ENCODE results near the gene NOD1. TPM values are rescaled to one million over a fixed set of nuclear protein-coding genes. Genes with fewer than 3 reads are reported as not detected.

NOD1 gene
- polyA plus RNA-seq, 2 of the 4 experiments (the other 2 are of a cell fraction): 4.8 to 6.5 TPM

DNA sequence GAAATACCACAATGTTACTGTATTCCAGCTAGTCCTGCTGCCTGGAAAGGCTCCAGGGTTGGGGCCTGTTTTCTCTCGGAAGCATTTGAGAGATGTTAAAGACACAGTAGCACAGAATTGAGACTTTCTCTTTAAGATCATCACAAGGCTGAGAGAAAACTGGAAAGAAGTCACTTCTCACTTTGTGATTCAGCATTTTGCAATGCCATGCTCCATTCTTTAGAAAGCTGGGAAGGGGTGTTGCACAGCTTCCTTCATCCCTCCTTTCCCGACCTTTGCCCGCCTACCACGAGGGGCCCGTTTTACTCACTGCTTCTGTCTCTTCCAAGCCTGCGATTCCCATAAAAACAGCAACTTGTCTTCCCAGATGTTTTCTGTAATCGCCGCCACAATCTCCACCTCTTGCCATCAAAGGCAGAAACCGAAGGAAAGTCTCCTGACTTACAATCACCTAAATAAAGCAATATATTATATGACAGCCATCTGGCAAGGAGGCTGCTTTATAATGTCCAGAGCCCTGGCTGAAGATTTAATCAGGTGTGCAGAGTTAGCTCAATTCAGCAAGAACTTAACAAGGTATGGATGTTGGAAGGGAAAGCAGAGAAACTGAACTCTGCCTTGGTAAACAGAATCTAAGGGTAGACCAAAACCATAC, 18.9 kb downstream of the NOD1 start (continued):
- TF ChIP-seq, protein P1, sequence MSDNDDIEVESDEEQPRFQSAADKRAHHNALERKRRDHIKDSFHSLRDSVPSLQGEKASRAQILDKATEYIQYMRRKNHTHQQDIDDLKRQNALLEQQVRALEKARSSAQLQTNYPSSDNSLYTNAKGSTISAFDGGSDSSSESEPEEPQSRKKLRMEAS (IDR thresholded peaks at IDR 0.05): peak; percentile 83
- TF ChIP-seq HOXA7 (CRISPR knock-in tag; IDR thresholded peaks at IDR 0.05) (no peak), NR3C1 (IDR thresholded peaks at IDR 0.05) (no peak), ELK1 (IDR thresholded peaks at IDR 0.05; ENCODE audit: low read depth, low read length) (no peak), JUNB (IDR thresholded peaks at IDR 0.05) (peak; percentile 48; the same call in 1 of the 2 replicates), BHLHE40 (IDR thresholded peaks at IDR 0.05; ENCODE audit: low read depth, low read length) (no peak), E2F6 (IDR thresholded peaks at IDR 0.05; ENCODE audit: borderline replicate concordance, low read depth) (peak; percentile 38; the same call in 1 of the 2 replicates), SMC3 (IDR thresholded peaks at IDR 0.05) (0 out of 3 replicates have a peak, but pooled peaks have one; percentile 9), EP300 (IDR thresholded peaks at IDR 0.05) (no peak; a peak in 1 of 5 replicates), MAZ (IDR thresholded peaks at IDR 0.05; ENCODE audit: borderline replicate concordance, low read depth, low read length) (no peak), HOXB13 (CRISPR knock-in tag; IDR thresholded peaks at IDR 0.05; ENCODE audit: low read depth) (0 out of 2 replicates have a peak, but pooled peaks have one; percentile 54), RNF2 (IDR thresholded peaks at IDR 0.05; ENCODE audit: borderline replicate concordance, low read depth) (no peak), HDAC2 (IDR thresholded peaks at IDR 0.05) (no peak), USF2 (IDR thresholded peaks at IDR 0.05) (no peak), CEBPB (IDR thresholded peaks at IDR 0.05) (peak in 1 of 2 experiments; percentile 75; a peak in 2 of 4 replicates), KDM5A (IDR thresholded peaks at IDR 0.05) (no peak)

DNA sequence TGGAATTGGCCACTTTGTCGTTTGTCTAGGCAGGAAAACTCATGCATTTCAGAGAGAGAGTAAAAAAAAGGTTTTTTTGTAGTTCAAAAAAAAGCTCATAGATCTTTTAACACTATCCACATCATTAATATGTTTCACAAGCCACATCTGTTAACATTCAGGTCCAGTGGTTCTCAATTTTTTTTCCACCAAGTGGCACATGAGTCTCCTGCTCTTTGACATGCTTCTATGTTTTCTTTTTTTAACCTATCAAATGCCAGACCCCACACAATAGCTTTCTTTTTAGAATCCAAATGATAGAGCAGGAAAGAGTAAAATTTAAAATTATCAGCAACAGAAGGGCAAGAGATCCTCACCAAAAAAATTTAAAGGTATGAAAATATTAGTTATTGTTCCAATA, 20.3 kb downstream of the NOD1 start:
- WGBS (ENCODE audit: missing lambda C conversion rate): 53% methylated on average over 1 of the region's 1 CpG
- Histone ChIP-seq H3K4me2 (peak overlapping the region; percentile 77), H3K4me1 (peaks cover 37% of the 10 kb centered on the region), H3K4me3 (no peak overlapping the region), H3K27ac (peak overlapping the region; percentile 77 to 90), H3K9me3 (no peaks in the 10 kb centered on the region)
- TF ChIP-seq FOXS1 (CRISPR knock-in tag; IDR thresholded peaks at IDR 0.05): no peak
- TF ChIP-seq USF2 (IDR thresholded peaks at IDR 0.05): no peak
- TF ChIP-seq HES2 (IDR thresholded peaks at IDR 0.05): no peak
- no peak for TF ChIP-seq EP300 (IDR thresholded peaks at IDR 0.05)
- no peak for TF ChIP-seq CHD2 (IDR thresholded peaks at IDR 0.05; ENCODE audit: low read length, partially characterized antibody)
- no peak for TF ChIP-seq BHLHE40 (IDR thresholded peaks at IDR 0.05; ENCODE audit: low read depth, low read length)
- TF ChIP-seq PBX3 (IDR thresholded peaks at IDR 0.05): no peak
- no peak for TF ChIP-seq HDAC2 (IDR thresholded peaks at IDR 0.05)
- TF ChIP-seq FOSL2 (IDR thresholded peaks at IDR 0.05): no peak
- no peak for TF ChIP-seq FOSL2 (CRISPR knock-in tag; IDR thresholded peaks at IDR 0.05)
- TF ChIP-seq ZSCAN20 (CRISPR knock-in tag; IDR thresholded peaks at IDR 0.05): no peak
- no peak for DNase-seq (ENCODE audit: low read depth in 1 of 2, low spot score in 1 of 2)
- no peak for FAIRE-seq
- ATAC-seq: no peak
- ChIA-PET POLR2A (no interaction called here), CTCF (interaction anchor here (1.0 to 1.7 kb wide), 2 partner anchors 11 to 62 kb away, joined by 3 read pairs; no protein-coding TSS in a partner anchor)

Data from A549 (cell line).